ENCODE data around the gene AEBP1.
A peak's percentile ranks its signal among the peaks of the same experiment; 100 is the strongest.

The AEBP1 gene

GRCh38 chr7:44086627-44087026 lies 17.5 kb upstream of the AEBP1 start:
- no peak for DNase-seq

- DNase-seq: peak; percentile 92
These were observed 16.0 kb upstream of the AEBP1 start for GRCh38 chr7:44087911-44088838.

GRCh38 chr7:44093102-44093641 lies 11.0 kb upstream of the AEBP1 start:
- DNase-seq: no peak

- no peak for DNase-seq
These were observed 9.8 kb upstream of the AEBP1 start for GRCh38 chr7:44094365-44094764.

GRCh38 chr7:44094883-44095592 lies 9.1 kb upstream of the AEBP1 start:
- no peak for DNase-seq

GRCh38 chr7:44095781-44096180 lies 8.4 kb upstream of the AEBP1 start:
- no peak for DNase-seq

- no peak for DNase-seq
These were observed 7.7 kb upstream of the AEBP1 start for GRCh38 chr7:44096326-44096881.

GRCh38 chr7:44097064-44097932 lies 6.8 kb upstream of the AEBP1 start:
- no peak for DNase-seq

- no peak for DNase-seq
These were observed 5.8 kb upstream of the AEBP1 start for GRCh38 chr7:44098092-44099068.

GRCh38 chr7:44099669-44100068 lies 4.5 kb upstream of the AEBP1 start:
- no peak for DNase-seq

GRCh38 chr7:44100458-44101302 lies 3.5 kb upstream of the AEBP1 start:
- DNase-seq: peak; percentile 83

- DNase-seq: no peak
These were observed 2.7 kb upstream of the AEBP1 start for GRCh38 chr7:44101303-44101965.

GRCh38 chr7:44101966-44102845 lies 1.9 kb upstream of the AEBP1 start:
- DNase-seq: peak; percentile 70

GRCh38 chr7:44102846-44103565 lies 1.1 kb upstream of the AEBP1 start:
- DNase-seq: no peak

GRCh38 chr7:44103566-44103922 lies 601 bp upstream of the AEBP1 start:
- no peak for DNase-seq

- peak; percentile 73 for DNase-seq
These were observed 971 bp downstream of the AEBP1 start for GRCh38 chr7:44104860-44105771.

- DNase-seq: no peak
These were observed 1.7 kb downstream of the AEBP1 start for GRCh38 chr7:44105832-44106231.
